Measurements from ENCODE around the gene MOV10L1. TPM values are rescaled to one million over a fixed set of nuclear protein-coding genes. Genes with fewer than 3 reads are reported as not detected.
A peak's percentile ranks its signal among the peaks of the same experiment; 100 is the strongest.

Gene MOV10L1
- total and polyA plus RNA-seq, 9 of the 15 experiments (the other 6 are each of a cell fraction or from before 2014, with no cell fraction given) = 0.06 to 0.43 (median 0.15) TPM

GRCh38 chr22:50102946-50103345, 13.1 kb downstream of the MOV10L1 start (continued):
- TF ChIP-seq, protein P1, sequence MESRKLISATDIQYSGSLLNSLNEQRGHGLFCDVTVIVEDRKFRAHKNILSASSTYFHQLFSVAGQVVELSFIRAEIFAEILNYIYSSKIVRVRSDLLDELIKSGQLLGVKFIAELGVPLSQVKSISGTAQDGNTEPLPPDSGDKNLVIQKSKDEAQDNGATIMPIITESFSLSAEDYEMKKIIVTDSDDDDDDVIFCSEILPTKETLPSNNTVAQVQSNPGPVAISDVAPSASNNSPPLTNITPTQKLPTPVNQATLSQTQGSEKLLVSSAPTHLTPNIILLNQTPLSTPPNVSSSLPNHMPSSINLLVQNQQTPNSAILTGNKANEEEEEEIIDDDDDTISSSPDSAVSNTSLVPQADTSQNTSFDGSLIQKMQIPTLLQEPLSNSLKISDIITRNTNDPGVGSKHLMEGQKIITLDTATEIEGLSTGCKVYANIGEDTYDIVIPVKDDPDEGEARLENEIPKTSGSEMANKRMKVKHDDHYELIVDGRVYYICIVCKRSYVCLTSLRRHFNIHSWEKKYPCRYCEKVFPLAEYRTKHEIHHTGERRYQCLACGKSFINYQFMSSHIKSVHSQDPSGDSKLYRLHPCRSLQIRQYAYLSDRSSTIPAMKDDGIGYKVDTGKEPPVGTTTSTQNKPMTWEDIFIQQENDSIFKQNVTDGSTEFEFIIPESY (CRISPR knock-in tag; IDR thresholded peaks at IDR 0.05) = peak; percentile 62; the same call in 1 of the 2 replicates
- TF ChIP-seq MGA (IDR thresholded peaks at IDR 0.05) (peak; percentile 99), TOE1 (IDR thresholded peaks at IDR 0.05; ENCODE audit: borderline replicate concordance) (peak; percentile 33; the same call in 1 of the 2 replicates), TOE1 (CRISPR knock-in tag; IDR thresholded peaks at IDR 0.05; ENCODE audit: borderline replicate concordance, low read depth) (no peak), ZNF407 (IDR thresholded peaks at IDR 0.05; ENCODE audit: low read depth) (no peak)

Data from K562 (cell line).